GM12878 (cell line): ENCODE measurements around the gene EEPD1. TPM values are rescaled to one million over a fixed set of nuclear protein-coding genes. Genes with fewer than 3 reads are reported as not detected.
"Not testable (repeated sequence)": the region's sequence is repeated elsewhere in the genome, so short reads cannot be mapped to it uniquely, and the experiment has no call there.

Source experiments
- ATAC-seq: fragments of 200-7000 bp; cut with Tn5 transposase; 3 replicates; pipeline ENCODE4 v1.9.1; 2020; ENCODE audit warnings: mild to moderate bottlenecking, moderate library complexity
- BruUV-seq: library from RNA; stranded (reverse); fragments of 400-500 nt; replicated peaks from 2 replicates; lab custom pipeline; 2021; lab: Mats Ljungman, UMichigan
- CTCF ChIA-PET: fragments of 300-600 bp; sonication (Branson Sonifier 250); formaldehyde crosslinking; extraction: SDS; loops from one replicate; lab custom pipeline; 2021; ENCODE audit warnings: inconsistent platforms; lab: Yijun Ruan, JAX
- POLR2A ChIA-PET: fragments of 350-600 bp; formaldehyde crosslinking; extraction: SDS; loops from one replicate; lab custom pipeline; 2021; ENCODE audit warnings: inconsistent platforms; lab: Charles Lee
- RAD21 ChIA-PET: fragments of 300-600 bp; sonication (Branson Sonifier 250); formaldehyde crosslinking; loops from one replicate; lab custom pipeline; 2023; ENCODE audit warnings: antibody characterized with exemption; ENCODE audit not compliant: unreplicated experiment; lab: Charles Lee
- SMC1A ChIA-PET: fragments of 300-600 bp; sonication (Branson Sonifier 250); formaldehyde crosslinking; loops from one replicate; lab custom pipeline; 2023; ENCODE audit not compliant: unreplicated experiment, uncharacterized antibody; lab: Charles Lee
- DNase-seq: peaks from one replicate; pipeline ENCODE4 v3.0.0-alpha.2; 2011; ENCODE audit warnings: low read depth, low spot score
- FAIRE-seq: peaks from 3 replicates; lab custom pipeline; 2011; peaks lifted over from hg19 to GRCh38; lab: Jason Lieb, UNC
- H2AFZ ChIP-seq: 2 replicates; pipeline ENCODE4 v1.6.0; 2011; ENCODE audit warnings: low read depth, low read length, control low read depth; ENCODE audit not compliant: control insufficient read depth
- H3K27ac ChIP-seq: 2 replicates; pipeline ENCODE4 v1.5.1; 2011; ENCODE audit warnings: control low read depth; ENCODE audit not compliant: control insufficient read depth, insufficient read depth
- H3K27me3 ChIP-seq, 2 experiments: replicated peaks in 1 of 2; 2 replicates each; pipeline versions ENCODE4 v1.6.0 to v1.6.1; 2011; ENCODE audit warnings: low read length in 1 of 2; ENCODE audit not compliant: control insufficient read depth in 2 of 2, insufficient read depth in 2 of 2
- H3K36me3 ChIP-seq, 2 experiments: 2 replicates each; pipeline ENCODE4 v1.5.1; 2011; ENCODE audit warnings: low read length in 1 of 2; ENCODE audit not compliant: control insufficient read depth in 2 of 2, insufficient read depth in 2 of 2
- H3K4me1 ChIP-seq: 2 replicates; pipeline ENCODE4 v1.6.1; 2011; ENCODE audit warnings: mild to moderate bottlenecking, low read length, moderate library complexity, mixed read lengths; ENCODE audit not compliant: control insufficient read depth, insufficient read depth
- H3K4me2 ChIP-seq: 2 replicates; pipeline ENCODE4 v1.6.0; 2011; ENCODE audit warnings: control low read depth; ENCODE audit not compliant: control insufficient read depth, insufficient read depth
- H3K4me3 ChIP-seq: fragments of 200-600 bp; sonication (generic); 2 replicates; pipeline ENCODE4 v1.5.1; 2016
- H3K79me2 ChIP-seq: 2 replicates; pipeline ENCODE4 v1.6.0; 2011; ENCODE audit warnings: low read length; ENCODE audit not compliant: control insufficient read depth, insufficient read depth
- H3K9ac ChIP-seq: 2 replicates; pipeline ENCODE4 v1.8.0; 2011; ENCODE audit warnings: low read length, control low read depth, mixed read lengths; ENCODE audit not compliant: control insufficient read depth, insufficient read depth
- H3K9me3 ChIP-seq: replicated peaks from 3 replicates; pipeline ENCODE4 v1.5.1; 2011; ENCODE audit warnings: mild to moderate bottlenecking, low read length; ENCODE audit not compliant: control insufficient read depth, insufficient read depth
- H4K20me1 ChIP-seq: 2 replicates; pipeline ENCODE4 v1.6.0; 2011; ENCODE audit not compliant: control insufficient read depth, insufficient read depth
- CEBPZ ChIP-seq: fragments of 150-350 bp; IDR thresholded peaks from 2 replicates; pipeline ENCODE4 v1.6.1; 2016; ENCODE audit warnings: low read depth, low read length
- LARP7 ChIP-seq: fragments of 450-650 bp; IDR thresholded peaks from 2 replicates; pipeline ENCODE4 v1.6.1; 2017; ENCODE audit warnings: mild to moderate bottlenecking
- MAX ChIP-seq: IDR thresholded peaks from 2 replicates; pipeline ENCODE4 v1.6.1; 2012; ENCODE audit warnings: low read depth, low read length, improper control_type of control experiment
- PRDM15 ChIP-seq: fragments of 450-650 bp; formaldehyde crosslinking; IDR thresholded peaks from 2 replicates; pipeline ENCODE4 v1.4.0; 2020; ENCODE audit warnings: mild to moderate bottlenecking, moderate library complexity
- SIN3A ChIP-seq: IDR thresholded peaks from 2 replicates; pipeline ENCODE4 v1.6.1; 2012; ENCODE audit warnings: low read depth, low read length, improper control_type of control experiment
- WGBS: methylation state at CpG from one replicate; pipeline ENCODE4 v1.1.6; 2016; ENCODE audit warnings: low lambda C conversion rate; ENCODE audit not compliant: insufficient replicate concordance, insufficient coverage; ENCODE audit errors: missing lambda C conversion rate; 5-methylcytosine and 5-hydroxymethylcytosine counted together
- in situ Hi-C: fragments of 300-500 bp; cut with MboI; formaldehyde crosslinking; loops from 9 replicates; pipeline ENCODE4 v1.14.3; 2018; ENCODE audit warnings: mixed read lengths
- intact Hi-C: fragments of 100-400 bp; cut with micrococcal nuclease; formaldehyde crosslinking; loops from one replicate; pipeline ENCODE4 v1.14.2; 2022; ENCODE audit not compliant: unreplicated experiment
- polyA plus RNA-seq, 11 experiments: library from polyadenylated mRNA; depleted of rRNA in 4 of 11; unstranded in 6 of 11; stranded (reverse) in 5 of 11; fragments of >200 nt; fragmentation: Nextera tagmentation in 4 of 11; fragmentation: Illumina TruSeq in 1 of 11; extraction: Ambion mirVana in 4 of 11; extraction: Trizol in 1 of 11; gene quantifications; 1 replicate in 1 of 11; 2 replicates in 10 of 11; pipeline versions ENCODE4 v1.2.1 to v1.2.3, GENCODE V29; 2011 to 2016; ENCODE audit warnings: inconsistent platforms in 2 of 11, missing spikeins in 2 of 11, low read depth in 1 of 11
- total RNA-seq, 4 experiments: library from RNA; depleted of rRNA in 3 of 4; stranded (reverse); fragments of >200 nt in 3 of 4; fragmentation: Illumina TruSeq in 1 of 4; extraction: Trizol in 1 of 4; gene quantifications; 2 replicates each; pipeline versions ENCODE4 v1.2.1 to v1.2.3, GENCODE V29; 2013 to 2021
- TF ChIP-seq, protein P1 (sequence below): fragments of 450-650 bp; IDR thresholded peaks from 2 replicates; pipeline ENCODE4 v1.6.1; 2017; ENCODE audit warnings: borderline replicate concordance

Gene EEPD1
- total and polyA plus RNA-seq, 10 of the 15 experiments (the other 5 are each of a cell fraction or from before 2014, with no cell fraction given): 0.24 to 2.8 (median 0.86) TPM; not detected in 1

GRCh38 chr7:36238138-36238537, 85.1 kb downstream of the EEPD1 start:
- in situ Hi-C loops (no loop called here), intact Hi-C loops (no loop called here)
- ChIA-PET CTCF (no interaction called here), SMC1A (interaction anchor here (0.8 to 1.5 kb wide), 2 partner anchors 15 to 74 kb away, joined by 3 read pairs; no protein-coding TSS in a partner anchor), POLR2A (no interaction called here), RAD21 (no interaction called here)
- H3K79me2 ChIP-seq: no peaks in the 10 kb centered on the region
- no peak for DNase-seq
- H3K9me3 ChIP-seq: no peaks in the 10 kb centered on the region
- BruUV-seq: no TSS peak
- H3K4me2 ChIP-seq: no peak overlapping the region
- H3K27ac ChIP-seq: no peak overlapping the region
- 42% methylated on average over 2 of the region's 2 CpGs for WGBS
- H3K27me3 ChIP-seq: no peaks in the 10 kb centered on the region
- H3K4me1 ChIP-seq: no peaks in the 10 kb centered on the region
- FAIRE-seq: no peak
- no peaks in the 10 kb centered on the region for H3K36me3 ChIP-seq
- ATAC-seq: no peak
- TF ChIP-seq CEBPZ (no peak), LARP7 (no peak), SIN3A (no peak), PRDM15 (CRISPR knock-in tag) (no peak), MAX (no peak)
- TF ChIP-seq, protein P1, sequence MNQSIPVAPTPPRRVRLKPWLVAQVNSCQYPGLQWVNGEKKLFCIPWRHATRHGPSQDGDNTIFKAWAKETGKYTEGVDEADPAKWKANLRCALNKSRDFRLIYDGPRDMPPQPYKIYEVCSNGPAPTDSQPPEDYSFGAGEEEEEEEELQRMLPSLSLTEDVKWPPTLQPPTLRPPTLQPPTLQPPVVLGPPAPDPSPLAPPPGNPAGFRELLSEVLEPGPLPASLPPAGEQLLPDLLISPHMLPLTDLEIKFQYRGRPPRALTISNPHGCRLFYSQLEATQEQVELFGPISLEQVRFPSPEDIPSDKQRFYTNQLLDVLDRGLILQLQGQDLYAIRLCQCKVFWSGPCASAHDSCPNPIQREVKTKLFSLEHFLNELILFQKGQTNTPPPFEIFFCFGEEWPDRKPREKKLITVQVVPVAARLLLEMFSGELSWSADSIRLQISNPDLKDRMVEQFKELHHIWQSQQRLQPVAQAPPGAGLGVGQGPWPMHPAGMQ: no peak
- H4K20me1 ChIP-seq: no peaks in the 10 kb centered on the region
- no peak overlapping the region for H2AFZ ChIP-seq
- no peak overlapping the region for H3K9ac ChIP-seq
- no peak overlapping the region for H3K4me3 ChIP-seq

DNA sequence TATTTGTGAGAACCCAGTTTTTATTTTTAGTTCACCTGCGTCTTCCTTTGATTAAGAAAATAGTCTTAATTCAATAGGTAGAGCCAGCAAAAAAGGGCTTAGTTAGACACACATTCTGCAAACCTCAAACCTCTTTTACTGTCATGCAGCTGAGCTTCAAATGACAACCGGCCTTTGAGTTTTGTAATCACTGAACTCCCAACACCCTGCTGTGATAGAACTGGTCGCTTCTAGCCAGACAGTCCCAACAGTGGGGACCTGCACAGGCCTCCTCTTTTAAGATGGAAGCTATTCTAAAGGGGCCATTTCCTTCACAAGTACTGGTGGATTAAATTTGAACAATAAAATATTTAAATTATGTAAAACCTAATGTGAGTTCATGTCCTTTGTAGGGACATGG, 90.3 kb downstream of the EEPD1 start:
- FAIRE-seq, in situ Hi-C loops, H2AFZ ChIP-seq, SMC1A ChIA-PET, H3K27ac ChIP-seq, H3K4me1 ChIP-seq, H3K9me3 ChIP-seq, H3K9ac ChIP-seq, intact Hi-C loops, H3K27me3 ChIP-seq, DNase-seq, H3K79me2 ChIP-seq, BruUV-seq, H3K4me3 ChIP-seq, H3K4me2 ChIP-seq, H3K36me3 ChIP-seq, POLR2A ChIA-PET, H4K20me1 ChIP-seq, ATAC-seq: not testable (repeated sequence)
- ChIA-PET CTCF (interaction anchor here (2.6 kb wide), 1 partner anchor 8 kb away, joined by 7 read pairs; no protein-coding TSS in a partner anchor), RAD21 (interaction anchor here (1.3 to 1.5 kb wide), 2 partner anchors 19 to 112 kb away, joined by 3 to 5 read pairs; no protein-coding TSS in a partner anchor)
- 77% methylated on average over 3 of the region's 3 CpGs for WGBS
